Ishikawa (cell line): ENCODE measurements around the gene RLN2.
"Not testable (repeated sequence)": the region's sequence is repeated elsewhere in the genome, so short reads cannot be mapped to it uniquely, and the experiment has no call there.

Experiments used
- CEBPB ChIP-seq: IDR thresholded peaks from 2 replicates; pipeline ENCODE4 v1.6.1; 2012
- CREB1 ChIP-seq: IDR thresholded peaks from 2 replicates; pipeline ENCODE4 v1.6.1; 2012; ENCODE audit warnings: low read depth
- EGR1 ChIP-seq: IDR thresholded peaks from 2 replicates; pipeline ENCODE4 v1.6.1; 2012
- EP300 ChIP-seq: IDR thresholded peaks from 2 replicates; pipeline ENCODE4 v1.6.1; 2012; ENCODE audit warnings: borderline replicate concordance
- FOXM1 ChIP-seq: IDR thresholded peaks from 2 replicates; pipeline ENCODE4 v1.6.1; 2012; ENCODE audit warnings: low read depth, borderline replicate concordance
- MAX ChIP-seq: IDR thresholded peaks from 2 replicates; pipeline ENCODE4 v1.6.1; 2012
- NFIC ChIP-seq: IDR thresholded peaks from 2 replicates; pipeline ENCODE4 v1.6.1; 2012
- RAD21 ChIP-seq: IDR thresholded peaks from 2 replicates; pipeline ENCODE4 v1.6.1; 2012; ENCODE audit warnings: low read depth
- REST ChIP-seq: IDR thresholded peaks from 2 replicates; pipeline ENCODE4 v1.6.1; 2012; ENCODE audit warnings: low read depth, mild to moderate bottlenecking
- TAF1 ChIP-seq: IDR thresholded peaks from 2 replicates; pipeline ENCODE4 v1.6.1; 2012; ENCODE audit warnings: low read depth, mild to moderate bottlenecking
- TCF12 ChIP-seq: IDR thresholded peaks from 2 replicates; pipeline ENCODE4 v1.6.1; 2012; ENCODE audit warnings: low read depth
- TEAD4 ChIP-seq: IDR thresholded peaks from 2 replicates; pipeline ENCODE4 v1.6.1; 2012
- USF1 ChIP-seq: IDR thresholded peaks from 2 replicates; pipeline ENCODE4 v1.6.1; 2012
- YY1 ChIP-seq: IDR thresholded peaks from 2 replicates; pipeline ENCODE4 v1.6.1; 2012; ENCODE audit warnings: low read depth
- ZBTB7A ChIP-seq: IDR thresholded peaks from 2 replicates; pipeline ENCODE4 v1.6.1; 2012; ENCODE audit warnings: low read depth

RLN2 gene

DNA sequence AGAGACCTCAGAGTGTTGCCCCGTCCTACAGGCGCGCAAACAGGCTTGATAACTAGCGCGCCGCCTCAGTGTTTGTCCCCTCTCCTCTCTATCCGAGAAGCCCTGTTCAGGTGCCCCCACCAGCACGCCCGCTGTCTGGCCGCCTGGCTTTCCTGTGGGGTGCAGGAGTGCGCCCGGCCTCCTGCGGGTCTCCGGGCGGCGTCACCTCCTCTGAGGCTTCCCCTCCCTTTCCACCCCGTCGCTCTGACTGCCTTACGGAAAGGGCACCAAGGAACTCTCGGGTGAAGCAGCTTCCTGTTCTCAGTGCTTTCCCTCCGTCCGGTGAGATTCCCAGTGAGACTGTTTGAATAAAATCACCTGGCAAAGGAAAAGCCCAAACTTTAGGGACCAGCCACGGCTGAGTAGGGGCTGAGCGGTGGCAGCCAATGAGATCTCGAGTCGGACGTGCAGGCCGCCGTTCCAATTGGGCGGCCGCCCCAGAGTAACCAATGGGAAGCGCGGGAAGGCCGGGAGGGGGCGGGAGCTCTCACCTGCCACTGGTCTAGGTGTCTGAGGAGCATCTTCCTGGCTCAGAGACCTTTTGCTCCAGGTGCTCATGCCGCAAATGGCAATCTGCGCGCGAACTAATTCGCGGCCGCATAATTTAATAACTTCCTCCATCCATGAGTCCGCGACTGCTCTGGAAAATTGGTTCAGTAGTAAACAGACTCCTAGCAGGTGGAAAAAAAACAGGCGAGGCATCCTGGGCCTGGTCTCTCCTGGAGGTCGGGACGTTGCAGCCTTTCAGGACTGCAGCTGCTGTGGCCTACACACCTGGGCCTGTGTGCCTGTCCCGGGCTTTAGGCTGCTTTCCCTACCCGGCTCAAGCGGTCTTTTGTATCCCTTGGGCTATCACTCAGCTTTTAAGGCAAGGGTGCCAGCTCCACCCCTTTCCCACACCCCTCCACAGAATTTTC is at the start of gene RLN2:
TSS of gene RLN2 (minus strand) at position 877 of the 956 bp plus-strand sequence. CDS start at position 741, 136 bp downstream.
- TF ChIP-seq TCF12, MAX, ZBTB7A: not testable (repeated sequence)

GRCh38 chr9:5354184-5354583 is 49.7 kb upstream of the RLN2 start:
- TF ChIP-seq FOXM1 (no peak), EP300 (no peak), EGR1 (no peak), REST (no peak), YY1 (no peak), TCF12 (no peak), TAF1 (no peak), MAX (no peak), CREB1 (no peak), RAD21 (no peak), NFIC (no peak), ZBTB7A (no peak), USF1 (no peak), CEBPB (no peak), TEAD4 (no peak)

DNA sequence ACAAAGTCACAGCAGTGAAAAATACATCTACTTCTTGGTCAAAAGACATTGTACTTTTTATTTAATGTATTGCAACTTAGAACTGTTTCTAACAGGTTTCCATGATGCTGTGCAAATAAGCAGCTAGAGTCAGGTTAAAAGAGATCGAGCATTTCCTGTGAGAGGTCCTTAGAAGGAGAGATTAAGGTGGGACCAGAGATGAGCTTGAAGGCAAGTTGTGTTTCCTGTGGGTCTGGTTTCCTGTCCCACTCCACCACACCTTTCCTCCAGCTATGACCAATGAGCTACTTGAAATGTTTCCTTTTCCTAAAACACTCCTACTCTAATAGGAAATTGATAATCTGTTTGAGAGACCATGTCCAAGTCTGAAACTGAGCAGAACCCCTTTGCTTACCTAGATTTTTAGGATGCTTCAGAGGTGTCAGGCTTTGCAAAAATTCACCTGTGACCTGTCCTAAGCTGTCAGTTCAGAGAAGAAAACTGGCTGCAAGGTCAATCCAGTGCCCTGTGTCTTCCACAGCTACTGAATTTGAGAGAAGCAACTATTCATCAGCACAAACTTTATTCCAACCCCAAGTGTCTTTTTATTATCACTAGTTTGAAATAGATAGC is 48.2 kb upstream of the RLN2 start:
- TF ChIP-seq FOXM1 (no peak), CEBPB (no peak), CREB1 (no peak), ZBTB7A (no peak), MAX (no peak), USF1 (no peak)

- not testable (repeated sequence) for TF ChIP-seq FOXM1, NFIC, YY1
Observed at GRCh38 chr9:5338992-5339981, 34.8 kb upstream of the RLN2 start, which contains the start of gene RLN1. Gene RLN1 (minus strand): TSS chr9:5339876. CDS start chr9:5339746, 130 bp downstream.

DNA sequence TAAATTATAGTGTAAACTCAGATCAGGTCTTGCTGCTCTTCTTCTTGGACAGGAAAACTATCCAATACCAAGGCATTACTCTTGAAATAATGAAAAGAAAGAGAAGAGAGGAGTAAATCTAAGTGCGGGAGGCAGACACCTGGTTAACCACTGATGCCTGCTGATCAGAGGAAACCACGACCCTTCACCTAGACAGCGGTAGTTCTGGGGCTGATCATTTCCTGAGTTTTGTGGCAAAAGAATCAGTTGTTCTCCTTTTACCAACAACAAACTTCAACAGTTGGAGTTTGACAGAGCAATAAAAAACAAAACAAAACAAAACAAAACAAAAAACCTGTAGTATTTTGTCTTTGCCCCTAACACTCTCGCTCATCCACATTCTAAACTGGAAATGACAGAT is 32.2 kb upstream of the RLN2 start:
- TF ChIP-seq CEBPB (no peak), FOXM1 (no peak), YY1 (no peak)

- TF ChIP-seq EGR1 = no peak
- TF ChIP-seq EP300 = no peak
- TF ChIP-seq MAX = no peak
- TF ChIP-seq USF1 = no peak
- no peak for TF ChIP-seq TEAD4
- TF ChIP-seq RAD21 = no peak
- no peak for TF ChIP-seq ZBTB7A
- TF ChIP-seq NFIC = no peak
- TF ChIP-seq CREB1 = no peak
- no peak for TF ChIP-seq REST
- no peak for TF ChIP-seq YY1
- TF ChIP-seq CEBPB = no peak
- no peak for TF ChIP-seq TAF1
- no peak for TF ChIP-seq FOXM1
- TF ChIP-seq TCF12 = no peak
Observed at GRCh38 chr9:5326893-5327548, 22.5 kb upstream of the RLN2 start.
